ENCODE results near the gene IFITM5. TPM values are rescaled to one million over a fixed set of nuclear protein-coding genes. Genes with fewer than 3 reads are reported as not detected.
"Not testable (repeated sequence)": the region's sequence is repeated elsewhere in the genome, so short reads cannot be mapped to it uniquely, and the experiment has no call there.

The IFITM5 gene
- total and polyA plus RNA-seq, 8 donors, result 0.73 TPM; not detected in 7

- peaks cover 0 to 5% (median 0%) of the 10 kb centered on the region in 4 donors for H3K9me3 ChIP-seq
- no peak for DNase-seq
- H3K27ac ChIP-seq, result peak overlapping the region in 4 of 5 donors; percentile 75 to 89 (median 83)
- WGBS, 5 donors, result 73 to 84% (median 83%) methylated on average over 15 to 18 of the region's 18 CpGs
- H3K4me3 ChIP-seq, result no peak overlapping the region
- TF ChIP-seq POLR2AphosphoS5 (IDR thresholded peaks at IDR 0.05), result no peak
- TF ChIP-seq EP300 (IDR thresholded peaks at IDR 0.05), result no peak
- no peak for TF ChIP-seq POLR2A (IDR thresholded peaks at IDR 0.05)
- no peak for TF ChIP-seq CTCF (IDR thresholded peaks at IDR 0.05)
- H3K4me1 ChIP-seq, result peaks cover 0 to 23% (median 10%) of the 10 kb centered on the region in 4 donors
- H3K27me3 ChIP-seq, result peaks cover 0 to 39% (median 0%) of the 10 kb centered on the region in 3 donors
- no peaks in the 10 kb centered on the region for H3K36me3 ChIP-seq
- intact Hi-C loops (cut with DNase I; ENCODE audit: low total_unique reads), result no loop called here
These were observed 28.6 kb downstream of the IFITM5 start for GRCh38 chr11:270451-271318.

- 43 to 57% (median 56%) methylated on average over 21 of the region's 21 CpGs for WGBS, 5 donors
- Histone ChIP-seq H3K9me3 (peaks cover 0 to 10% (median 0%) of the 10 kb centered on the region in 4 donors), H3K36me3 (no peaks in the 10 kb centered on the region), H3K27ac (peak overlapping the region; percentile 61 to 89 (median 77)), H3K4me3 (peak overlapping the region in 2 of 4 donors; percentile 39 to 45), H3K4me1 (peaks cover 0 to 23% (median 10%) of the 10 kb centered on the region in 4 donors), H3K27me3 (peaks cover 0 to 39% (median 0%) of the 10 kb centered on the region in 3 donors)
- peak in 1 of 2 donors; percentile 62 for DNase-seq
- TF ChIP-seq POLR2AphosphoS5 (IDR thresholded peaks at IDR 0.05), result peak in 2 of 3 donors; percentile 13 to 58
- no peak for TF ChIP-seq CTCF (IDR thresholded peaks at IDR 0.05)
- intact Hi-C loops (cut with DNase I; ENCODE audit: low total_unique reads), result no loop called here
These were observed 30.0 kb downstream of the IFITM5 start for GRCh38 chr11:269146-269890.

GRCh38 chr11:268716-269145 lies 30.6 kb downstream of the IFITM5 start:
- TF ChIP-seq POLR2AphosphoS5 (IDR thresholded peaks at IDR 0.05), result peak in 2 of 3 donors; percentile 66 to 67
- Histone ChIP-seq H3K4me1 (peaks cover 0 to 23% (median 10%) of the 10 kb centered on the region in 4 donors), H3K27ac (peak overlapping the region; percentile 32 to 89 (median 77)), H3K27me3 (peaks cover 0 to 39% (median 0%) of the 10 kb centered on the region in 3 donors), H3K4me3 (peak overlapping the region in 3 of 4 donors; percentile 3 to 45 (median 39))
- H3K36me3 ChIP-seq; H3K9me3 ChIP-seq; intact Hi-C loops (cut with DNase I; ENCODE audit: low total_unique reads): not testable (repeated sequence)
- WGBS, 5 donors, result 33 to 42% (median 40%) methylated on average over 16 of the region's 16 CpGs
- peak; percentile 68 to 69 for DNase-seq

- no peak for TF ChIP-seq POLR2A (IDR thresholded peaks at IDR 0.05)
- TF ChIP-seq POLR2AphosphoS5 (IDR thresholded peaks at IDR 0.05), result peak in 1 of 3 donors; percentile 39
- H3K27me3 ChIP-seq, result peaks cover 0 to 34% (median 0%) of the 10 kb centered on the region in 3 donors
- 40 to 58% (median 43%) methylated on average over 14 to 17 of the region's 18 CpGs for WGBS, 5 donors
- H3K4me1 ChIP-seq, result peaks cover 0 to 23% (median 10%) of the 10 kb centered on the region in 4 donors
- peak overlapping the region; percentile 23 to 89 (median 77) for H3K27ac ChIP-seq
- peaks cover 0 to 10% (median 0%) of the 10 kb centered on the region in 4 donors for H3K9me3 ChIP-seq
- peak overlapping the region; percentile 25 to 45 (median 38) for H3K4me3 ChIP-seq
- intact Hi-C loops (cut with DNase I; ENCODE audit: low total_unique reads), result no loop called here
- DNase-seq, result peak; percentile 21 to 60
- H3K36me3 ChIP-seq, result no peaks in the 10 kb centered on the region
These were observed 31.8 kb downstream of the IFITM5 start for GRCh38 chr11:267491-267994.
